ENCODE results near the gene FBXL4.

FBXL4 gene

GRCh38 chr6:98973571-98973970, 25.8 kb upstream of the FBXL4 start:
- in situ Hi-C loops (cut with MboI; ENCODE audit: low sequenced_read_pairs, unreplicated experiment), result no loop called here
- TF ChIP-seq CTCF (IDR thresholded peaks at IDR 0.05; ENCODE audit: borderline replicate concordance, control extremely low read depth, extremely low read depth, insufficient read depth, missing control alignments), result no peak
- no peak for DNase-seq (ENCODE audit: low spot score)

GRCh38 chr6:98971303-98971702, 23.6 kb upstream of the FBXL4 start:
- no peak for TF ChIP-seq CTCF (IDR thresholded peaks at IDR 0.05; ENCODE audit: borderline replicate concordance, control extremely low read depth, extremely low read depth, insufficient read depth, missing control alignments)
- in situ Hi-C loops (cut with MboI; ENCODE audit: low sequenced_read_pairs, unreplicated experiment), result no loop called here
- DNase-seq (ENCODE audit: low spot score), result no peak

GRCh38 chr6:98970469-98970868, 22.7 kb upstream of the FBXL4 start:
- DNase-seq (ENCODE audit: low spot score), result no peak
- in situ Hi-C loops (cut with MboI; ENCODE audit: low sequenced_read_pairs, unreplicated experiment), result no loop called here
- no peak for TF ChIP-seq CTCF (IDR thresholded peaks at IDR 0.05; ENCODE audit: borderline replicate concordance, control extremely low read depth, extremely low read depth, insufficient read depth, missing control alignments)

GRCh38 chr6:98967616-98968015, 19.9 kb upstream of the FBXL4 start:
- no peak for TF ChIP-seq CTCF (IDR thresholded peaks at IDR 0.05; ENCODE audit: borderline replicate concordance, control extremely low read depth, extremely low read depth, insufficient read depth, missing control alignments)
- in situ Hi-C loops (cut with MboI; ENCODE audit: low sequenced_read_pairs, unreplicated experiment), result no loop called here
- DNase-seq (ENCODE audit: low spot score), result no peak

- in situ Hi-C loops (cut with MboI; ENCODE audit: low sequenced_read_pairs, unreplicated experiment), result no loop called here
- no peak for DNase-seq (ENCODE audit: low spot score)
- TF ChIP-seq CTCF (IDR thresholded peaks at IDR 0.05; ENCODE audit: borderline replicate concordance, control extremely low read depth, extremely low read depth, insufficient read depth, missing control alignments), result no peak
Observed at GRCh38 chr6:98959631-98960030, 11.9 kb upstream of the FBXL4 start.

GRCh38 chr6:98958776-98959175, 11.0 kb upstream of the FBXL4 start:
- no peak for TF ChIP-seq CTCF (IDR thresholded peaks at IDR 0.05; ENCODE audit: borderline replicate concordance, control extremely low read depth, extremely low read depth, insufficient read depth, missing control alignments)
- in situ Hi-C loops (cut with MboI; ENCODE audit: low sequenced_read_pairs, unreplicated experiment), result no loop called here
- DNase-seq (ENCODE audit: low spot score), result no peak

GRCh38 chr6:98957450-98957849, 9.7 kb upstream of the FBXL4 start:
- TF ChIP-seq CTCF (IDR thresholded peaks at IDR 0.05; ENCODE audit: borderline replicate concordance, control extremely low read depth, extremely low read depth, insufficient read depth, missing control alignments), result no peak
- no peak for DNase-seq (ENCODE audit: low spot score)
- in situ Hi-C loops (cut with MboI; ENCODE audit: low sequenced_read_pairs, unreplicated experiment), result no loop called here

Measured in GM13976 (cell line).